ENCODE results near the gene MAK. TPM values are rescaled to one million over a fixed set of nuclear protein-coding genes. Genes with fewer than 3 reads are reported as not detected.
"Not testable (repeated sequence)": the region's sequence is repeated elsewhere in the genome, so short reads cannot be mapped to it uniquely, and the experiment has no call there.

The MAK gene
- total RNA-seq, 1 experiment from 2014 or later = 0.22 TPM

- intact Hi-C loops (cut with micrococcal nuclease) = no loop called here
- no TSS peak for BruUV-seq (replicated peaks)
Measured at GRCh38 chr6:10854922-10855632, 16.7 kb upstream of the MAK start.

GRCh38 chr6:10853849-10854300 lies 15.5 kb upstream of the MAK start:
- H3K79me2 ChIP-seq (ENCODE audit: insufficient read depth, low read length); H3K27ac ChIP-seq (ENCODE audit: low read depth, low read length); POLR2A ChIA-PET; DNase-seq (ENCODE audit: low read depth, low spot score); H4K20me1 ChIP-seq (ENCODE audit: insufficient read depth); H3K36me3 ChIP-seq (ENCODE audit: control insufficient read depth in 1 of 2, insufficient read depth in 2 of 2, low read length in 2 of 2); intact Hi-C loops (cut with micrococcal nuclease); H3K9ac ChIP-seq (ENCODE audit: low read length); H3K4me3 ChIP-seq (replicated peaks in 1 of 2; ENCODE audit: low read depth in 1 of 2, low read length in 2 of 2); H3K9me2 ChIP-seq (ENCODE audit: insufficient read depth); H3K9me3 ChIP-seq (ENCODE audit: control insufficient read depth in 1 of 2, insufficient read depth in 1 of 2, low read depth in 1 of 2, low read length in 2 of 2); H3K27me3 ChIP-seq (ENCODE audit: insufficient read depth, low read length); BruUV-seq (replicated peaks); H3K4me1 ChIP-seq (ENCODE audit: control insufficient read depth in 1 of 2, insufficient read depth in 2 of 2, low read length in 2 of 2); ATAC-seq; RAD21 ChIA-PET (ENCODE audit: low non-redundant PET in 1 of 2, low total read pairs in 2 of 2, uncharacterized antibody in 2 of 2, unreplicated experiment in 2 of 2); H3K4me2 ChIP-seq (ENCODE audit: low read length); CTCF ChIA-PET; H2AFZ ChIP-seq (ENCODE audit: low read depth, low read length, poor library complexity, severe bottlenecking): not testable (repeated sequence)

More at GRCh38 chr6:10854922-10855632, 16.7 kb upstream of the MAK start:
- Histone ChIP-seq H3K9me3 (ENCODE audit: control insufficient read depth in 1 of 2, insufficient read depth in 1 of 2, low read depth in 1 of 2, low read length in 2 of 2) (no peaks in the 10 kb centered on the region), H3K9me2 (ENCODE audit: insufficient read depth) (no peaks in the 10 kb centered on the region), H3K4me1 (ENCODE audit: control insufficient read depth in 1 of 2, insufficient read depth in 2 of 2, low read length in 2 of 2) (no peaks in the 10 kb centered on the region), H4K20me1 (ENCODE audit: insufficient read depth) (no peaks in the 10 kb centered on the region), H3K27me3 (ENCODE audit: insufficient read depth, low read length) (no peaks in the 10 kb centered on the region), H3K9ac (ENCODE audit: low read length) (no peak overlapping the region), H3K4me2 (ENCODE audit: low read length) (no peak overlapping the region), H3K27ac (ENCODE audit: low read depth, low read length) (no peak overlapping the region), H3K4me3 (replicated peaks in 1 of 2; ENCODE audit: low read depth in 1 of 2, low read length in 2 of 2) (no peak overlapping the region), H3K36me3 (ENCODE audit: control insufficient read depth in 1 of 2, insufficient read depth in 2 of 2, low read length in 2 of 2) (no peaks in the 10 kb centered on the region), H2AFZ (ENCODE audit: low read depth, low read length, poor library complexity, severe bottlenecking) (no peak overlapping the region), H3K79me2 (ENCODE audit: insufficient read depth, low read length) (no peaks in the 10 kb centered on the region)
- DNase-seq (ENCODE audit: low read depth, low spot score) (no peak), ATAC-seq (0 out of 2 replicates have a peak, but pooled peaks have one; percentile 38)
- POLR2A ChIA-PET = no interaction called here
- RAD21 ChIA-PET (ENCODE audit: low non-redundant PET in 1 of 2, low total read pairs in 2 of 2, uncharacterized antibody in 2 of 2, unreplicated experiment in 2 of 2) = no interaction called here
- CTCF ChIA-PET = no interaction called here
- TF ChIP-seq ELF1 (IDR thresholded peaks at IDR 0.05; ENCODE audit: borderline replicate concordance, low read depth) (no peak), EGR1 (IDR thresholded peaks at IDR 0.05; ENCODE audit: low read depth) (no peak), TCF7L2 (IDR thresholded peaks at IDR 0.05; ENCODE audit: borderline replicate concordance, extremely low read depth, insufficient read depth, insufficient read length) (no peak), ZBTB33 (IDR thresholded peaks at IDR 0.05; ENCODE audit: extremely low read depth, insufficient replicate concordance, low read length) (no peak), JUND (IDR thresholded peaks at IDR 0.05) (no peak), REST (IDR thresholded peaks at IDR 0.05; ENCODE audit: low read depth) (no peak), POLR2A (IDR thresholded peaks at IDR 0.05; ENCODE audit: borderline replicate concordance, extremely low read depth, insufficient read depth, insufficient read length) (no peak), ZFX (IDR thresholded peaks at IDR 0.05) (no peak), YY1 (IDR thresholded peaks at IDR 0.05; ENCODE audit: extremely low read depth, insufficient replicate concordance, low read depth, low read length) (no peak)
